NT2/D1 (cell line): ENCODE measurements around the gene RAB11B.
"Not testable (repeated sequence)": the region's sequence is repeated elsewhere in the genome, so short reads cannot be mapped to it uniquely, and the experiment has no call there.

Experiments used
- DNase-seq: peaks from one replicate; pipeline ENCODE4 v3.0.0-alpha.2; 2011; ENCODE audit warnings: low read depth, low spot score
- H3K27me3 ChIP-seq: 2 replicates; pipeline ENCODE4 v1.6.0; 2011; ENCODE audit warnings: mild to moderate bottlenecking; ENCODE audit not compliant: insufficient read length, insufficient read depth
- H3K36me3 ChIP-seq: 2 replicates; pipeline ENCODE4 v1.6.1; 2011; ENCODE audit warnings: mild to moderate bottlenecking, low read length, mixed read lengths; ENCODE audit not compliant: insufficient read depth, insufficient read length
- H3K4me1 ChIP-seq: 2 replicates; pipeline ENCODE4 v1.5.1; 2011; ENCODE audit not compliant: insufficient read depth, insufficient read length
- H3K4me3 ChIP-seq: 2 replicates; pipeline ENCODE4 v1.5.1; 2011; ENCODE audit warnings: low read depth; ENCODE audit not compliant: insufficient read length
- H3K9ac ChIP-seq: 2 replicates; pipeline ENCODE4 v1.6.0; 2011; ENCODE audit warnings: low read depth; ENCODE audit not compliant: insufficient read length
- H3K9me3 ChIP-seq: 2 replicates; pipeline ENCODE4 v1.5.1; 2011; ENCODE audit warnings: mild to moderate bottlenecking, low read length; ENCODE audit not compliant: insufficient read depth
- SUZ12 ChIP-seq: IDR thresholded peaks from 2 replicates; pipeline ENCODE4 v1.6.1; 2011; ENCODE audit not compliant: insufficient read length, insufficient read depth; ENCODE audit errors: extremely low read depth
- YY1 ChIP-seq: IDR thresholded peaks from 2 replicates; pipeline ENCODE4 v1.6.1; 2011; ENCODE audit not compliant: insufficient read length, insufficient read depth
- ZNF274 ChIP-seq: IDR thresholded peaks from 2 replicates; pipeline ENCODE4 v1.6.1; 2011; ENCODE audit warnings: mild to moderate bottlenecking, low read depth, low read length

Gene RAB11B

GRCh38 chr19:8403098-8403819 lies 13.1 kb downstream of the RAB11B start:
- Histone ChIP-seq H3K4me3 (no peak overlapping the region), H3K36me3 (peaks cover 53% of the 10 kb centered on the region), H3K9ac (no peak overlapping the region), H3K4me1 (peaks cover 7% of the 10 kb centered on the region), H3K27me3 (no peaks in the 10 kb centered on the region), H3K9me3 (no peaks in the 10 kb centered on the region)
- DNase-seq, result no peak
- TF ChIP-seq YY1, result no peak
- TF ChIP-seq ZNF274, result no peak
- no peak for TF ChIP-seq SUZ12

- TF ChIP-seq ZNF274 (no peak), YY1 (no peak), SUZ12 (no peak)
Measured at GRCh38 chr19:8403820-8404109, 13.6 kb downstream of the RAB11B start.

GRCh38 chr19:8404391-8405151 lies 14.4 kb downstream of the RAB11B start:
- TF ChIP-seq SUZ12 (no peak), ZNF274 (no peak), YY1 (no peak)
- no peak overlapping the region for H3K9ac ChIP-seq
- no peaks in the 10 kb centered on the region for H3K27me3 ChIP-seq
- H3K36me3 ChIP-seq, result peaks cover 46% of the 10 kb centered on the region
- H3K4me1 ChIP-seq, result peaks cover 3% of the 10 kb centered on the region
- H3K9me3 ChIP-seq, result no peaks in the 10 kb centered on the region
- H3K4me3 ChIP-seq, result no peak overlapping the region
- DNase-seq, result no peak

More at GRCh38 chr19:8403820-8404109, 13.6 kb downstream of the RAB11B start:
- Histone ChIP-seq H3K4me1 (peaks cover 3% of the 10 kb centered on the region), H3K27me3 (no peaks in the 10 kb centered on the region), H3K36me3 (peaks cover 51% of the 10 kb centered on the region), H3K9me3 (no peaks in the 10 kb centered on the region), H3K4me3 (no peak overlapping the region), H3K9ac (no peak overlapping the region)
- DNase-seq, result no peak

- not testable (repeated sequence) for H3K4me1 ChIP-seq, H3K27me3 ChIP-seq, H3K4me3 ChIP-seq, H3K9me3 ChIP-seq, H3K9ac ChIP-seq, DNase-seq, H3K36me3 ChIP-seq
Measured at GRCh38 chr19:8410718-8411117, 20.6 kb downstream of the RAB11B start.

GRCh38 chr19:8412783-8413628 lies 22.8 kb downstream of the RAB11B start, which contains the start of gene MARCHF2:
Gene MARCHF2, plus strand, starts transcription at chr19:8413305. Its CDS starts 8,536 bp downstream, at chr19:8421841.
- H3K9ac ChIP-seq, result peak within 1 kb of the TSS; percentile 85
- H3K27me3 ChIP-seq, result peaks cover 10% of the 10 kb centered on the region
- no peaks in the 10 kb centered on the region for H3K9me3 ChIP-seq
- H3K4me1 ChIP-seq, result peaks cover 10% of the 10 kb centered on the region
- no peak for TF ChIP-seq ZNF274
- TF ChIP-seq SUZ12, result no peak
- TF ChIP-seq YY1, result no peak
- H3K4me3 ChIP-seq, result peak within 1 kb of the TSS; percentile 77
- H3K36me3 ChIP-seq, result no peaks in the 10 kb centered on the region
- DNase-seq, result peak; percentile 94

- Histone ChIP-seq H3K36me3 (no peaks in the 10 kb centered on the region), H3K9ac (peak overlapping the region; percentile 85), H3K27me3 (peaks cover 10% of the 10 kb centered on the region), H3K4me3 (peak overlapping the region; percentile 77), H3K4me1 (peaks cover 16% of the 10 kb centered on the region), H3K9me3 (no peaks in the 10 kb centered on the region)
- DNase-seq, result no peak
- TF ChIP-seq SUZ12 (no peak), YY1 (no peak), ZNF274 (no peak)
Measured at GRCh38 chr19:8413629-8413995, 23.5 kb downstream of the RAB11B start.

GRCh38 chr19:8416796-8417195 lies 26.6 kb downstream of the RAB11B start:
- H3K9ac ChIP-seq, result no peak overlapping the region
- H3K27me3 ChIP-seq, result peaks cover 10% of the 10 kb centered on the region
- peaks cover 3% of the 10 kb centered on the region for H3K36me3 ChIP-seq
- DNase-seq, result no peak
- peaks cover 19% of the 10 kb centered on the region for H3K4me1 ChIP-seq
- no peak overlapping the region for H3K4me3 ChIP-seq
- no peaks in the 10 kb centered on the region for H3K9me3 ChIP-seq
- TF ChIP-seq ZNF274 (no peak), YY1 (no peak), SUZ12 (no peak)
